ENCODE data around the gene EFCAB8.
"Not testable (repeated sequence)": the region's sequence is repeated elsewhere in the genome, so short reads cannot be mapped to it uniquely, and the experiment has no call there.

Gene EFCAB8

GRCh38 chr20:32970115-32970972 is 111.6 kb downstream of the EFCAB8 start:
- in situ Hi-C loops (cut with MboI; ENCODE audit: low sequenced_read_pairs), result no loop called here

GRCh38 chr20:32970973-32971300 is 112.2 kb downstream of the EFCAB8 start:
- in situ Hi-C loops (cut with MboI; ENCODE audit: low sequenced_read_pairs), result no loop called here

DNA sequence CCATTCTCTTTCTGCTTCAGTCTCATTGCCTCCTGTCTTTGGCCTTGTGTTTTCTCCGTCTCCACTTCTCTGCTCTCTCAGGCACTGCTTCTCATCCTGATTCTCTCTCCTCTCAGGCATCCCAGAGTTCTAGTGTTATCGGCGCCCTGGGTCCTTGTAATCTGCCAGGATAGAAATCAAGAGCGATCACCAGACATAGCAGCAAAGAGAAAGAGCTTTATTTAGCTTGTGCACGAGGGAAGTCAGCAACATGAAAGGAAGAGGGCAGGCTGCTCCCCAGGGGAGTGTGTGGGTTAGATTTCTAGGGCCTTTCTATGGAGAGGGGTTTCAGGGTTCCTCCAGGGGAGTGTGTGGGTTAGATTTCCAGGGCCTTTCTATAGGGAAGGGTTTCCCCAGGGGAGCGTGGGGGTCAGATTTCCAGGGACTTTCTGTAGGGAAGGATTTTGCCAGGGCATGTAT is 113.0 kb downstream of the EFCAB8 start:
- in situ Hi-C loops (cut with MboI; ENCODE audit: low sequenced_read_pairs), result no loop called here

DNA sequence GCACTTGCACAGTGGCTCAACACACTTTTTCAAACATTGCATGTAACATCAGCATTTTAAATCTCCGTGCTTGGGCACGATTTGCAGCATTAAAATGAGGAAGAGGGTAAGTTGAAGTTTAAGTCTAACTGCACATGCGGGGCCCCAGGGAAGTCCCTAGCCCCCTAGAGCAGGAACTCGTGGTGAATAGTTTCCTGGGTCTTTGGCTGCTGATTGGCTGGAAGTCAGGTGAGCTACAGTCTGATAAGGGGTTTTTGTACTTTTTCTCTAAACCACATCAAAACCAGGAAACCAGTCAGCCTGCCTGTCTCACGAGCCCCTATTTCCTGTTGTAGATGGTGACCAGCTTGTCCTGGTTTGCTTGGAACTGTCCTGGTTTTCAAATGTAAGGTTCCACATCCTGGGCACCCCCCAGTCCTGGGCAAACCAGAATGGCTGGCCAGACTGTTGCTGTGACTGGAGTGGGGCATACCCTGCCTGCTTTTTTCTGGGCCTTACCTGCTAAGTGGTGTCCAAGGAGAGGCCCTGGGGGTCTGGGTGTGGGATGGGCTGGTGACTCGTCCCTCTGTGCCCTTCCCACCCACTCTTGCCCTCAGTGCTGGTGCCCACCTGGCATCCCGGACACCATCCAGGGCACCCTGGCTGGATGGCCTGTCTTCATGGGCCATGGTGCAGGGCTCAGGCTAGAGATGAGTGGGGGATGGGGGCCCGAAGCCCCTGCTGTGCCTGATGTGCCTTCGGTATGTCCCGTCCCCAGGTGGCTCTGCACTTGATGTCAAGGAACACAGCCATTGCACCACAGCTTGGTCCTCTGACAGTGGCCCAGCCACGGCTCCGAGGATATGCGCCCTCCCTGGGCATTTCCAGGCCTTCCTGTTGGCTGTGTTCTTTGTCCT is 113.7 kb downstream of the EFCAB8 start:
- in situ Hi-C loops (cut with MboI; ENCODE audit: low sequenced_read_pairs), result no loop called here

DNA sequence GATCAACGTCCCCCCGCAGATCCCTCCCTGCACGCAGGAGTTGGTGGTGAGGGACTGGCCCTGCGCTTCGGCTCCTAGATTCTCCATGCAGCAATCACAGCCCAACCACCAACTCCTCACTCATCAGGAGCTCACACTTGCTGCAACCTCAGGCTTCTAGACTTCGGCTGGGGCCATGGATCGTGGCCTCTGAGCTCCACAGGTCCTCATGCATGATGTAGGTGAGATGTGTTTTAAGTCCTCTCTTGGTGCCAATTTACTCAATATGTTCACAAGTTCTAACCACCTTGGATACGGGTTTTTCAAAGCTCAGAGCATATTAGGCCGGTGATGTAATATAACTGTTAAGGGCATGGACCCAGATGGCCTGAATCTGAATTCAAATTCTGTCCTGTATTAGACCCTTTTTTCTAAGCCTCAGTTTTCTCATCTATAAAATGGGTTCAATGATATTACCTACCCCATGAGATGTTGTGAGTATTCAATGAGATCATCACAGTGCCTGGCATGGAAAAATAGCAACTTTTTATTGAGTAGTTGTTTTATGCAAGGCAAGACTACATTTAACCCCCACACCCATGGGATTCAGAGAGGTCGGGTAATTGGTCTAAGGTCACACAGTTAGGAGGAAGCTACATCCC is 114.5 kb downstream of the EFCAB8 start:
- in situ Hi-C loops (cut with MboI; ENCODE audit: low sequenced_read_pairs), result no loop called here

DNA sequence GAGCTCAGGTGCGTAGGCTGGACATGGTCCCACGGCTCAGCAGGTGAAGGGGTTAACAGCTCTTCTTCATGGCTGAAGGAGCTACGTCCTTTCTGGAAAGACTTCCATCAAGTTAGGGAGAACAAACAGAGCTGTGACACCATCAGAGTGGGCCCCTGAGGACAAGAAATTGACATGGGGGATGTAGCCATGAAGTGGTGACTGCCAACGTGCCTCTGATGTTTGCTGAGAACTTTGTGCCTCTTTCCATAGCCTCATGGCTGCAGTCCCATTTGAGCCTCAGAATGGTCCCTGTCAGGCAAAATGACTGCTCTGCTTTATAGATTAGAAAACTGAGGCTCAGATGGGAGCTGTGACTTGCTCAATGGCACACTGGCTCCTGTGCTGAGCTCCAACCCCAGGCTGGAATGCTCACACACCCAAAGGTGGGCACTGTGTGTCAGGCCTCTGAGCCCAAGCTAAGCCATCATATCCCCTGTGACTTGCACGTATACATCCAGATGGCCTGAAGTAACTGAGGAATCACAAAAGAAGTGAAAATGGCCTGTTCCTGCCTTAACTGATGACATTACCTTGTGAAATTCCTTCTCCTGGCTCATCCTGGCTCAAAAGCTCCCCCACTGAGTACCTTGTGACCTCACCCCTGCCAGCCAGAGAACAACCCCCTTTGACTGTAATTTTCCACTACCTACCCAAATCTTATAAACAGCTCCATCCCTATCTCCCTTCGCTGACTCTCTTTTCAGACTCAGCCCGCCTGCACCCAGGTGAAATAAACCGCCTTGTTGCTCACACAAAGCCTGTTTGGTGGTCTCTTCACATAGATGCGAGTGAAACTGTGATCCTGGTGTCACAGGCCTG is 115.7 kb downstream of the EFCAB8 start:
- in situ Hi-C loops (cut with MboI; ENCODE audit: low sequenced_read_pairs), result not testable (repeated sequence)

DNA sequence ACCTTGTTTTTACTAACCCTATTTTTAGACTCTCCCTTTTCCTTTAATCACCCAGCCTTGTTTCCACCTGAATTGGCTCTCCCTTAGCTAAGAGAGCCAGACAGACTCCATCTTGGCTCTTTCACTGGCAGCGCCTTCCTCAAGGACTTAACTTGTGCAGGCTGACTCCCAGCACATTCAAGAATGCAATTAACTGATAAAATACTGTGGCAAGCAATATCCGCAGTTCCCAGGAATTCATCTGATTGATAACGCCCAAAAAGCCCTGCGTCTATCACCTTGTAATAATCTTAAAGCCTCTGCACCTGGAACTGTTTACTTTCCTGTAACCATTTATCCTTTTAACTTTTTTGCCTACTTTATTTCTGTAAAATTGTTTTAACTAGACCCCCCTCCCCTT is 116.4 kb downstream of the EFCAB8 start:
- in situ Hi-C loops (cut with MboI; ENCODE audit: low sequenced_read_pairs), result not testable (repeated sequence)

DNA sequence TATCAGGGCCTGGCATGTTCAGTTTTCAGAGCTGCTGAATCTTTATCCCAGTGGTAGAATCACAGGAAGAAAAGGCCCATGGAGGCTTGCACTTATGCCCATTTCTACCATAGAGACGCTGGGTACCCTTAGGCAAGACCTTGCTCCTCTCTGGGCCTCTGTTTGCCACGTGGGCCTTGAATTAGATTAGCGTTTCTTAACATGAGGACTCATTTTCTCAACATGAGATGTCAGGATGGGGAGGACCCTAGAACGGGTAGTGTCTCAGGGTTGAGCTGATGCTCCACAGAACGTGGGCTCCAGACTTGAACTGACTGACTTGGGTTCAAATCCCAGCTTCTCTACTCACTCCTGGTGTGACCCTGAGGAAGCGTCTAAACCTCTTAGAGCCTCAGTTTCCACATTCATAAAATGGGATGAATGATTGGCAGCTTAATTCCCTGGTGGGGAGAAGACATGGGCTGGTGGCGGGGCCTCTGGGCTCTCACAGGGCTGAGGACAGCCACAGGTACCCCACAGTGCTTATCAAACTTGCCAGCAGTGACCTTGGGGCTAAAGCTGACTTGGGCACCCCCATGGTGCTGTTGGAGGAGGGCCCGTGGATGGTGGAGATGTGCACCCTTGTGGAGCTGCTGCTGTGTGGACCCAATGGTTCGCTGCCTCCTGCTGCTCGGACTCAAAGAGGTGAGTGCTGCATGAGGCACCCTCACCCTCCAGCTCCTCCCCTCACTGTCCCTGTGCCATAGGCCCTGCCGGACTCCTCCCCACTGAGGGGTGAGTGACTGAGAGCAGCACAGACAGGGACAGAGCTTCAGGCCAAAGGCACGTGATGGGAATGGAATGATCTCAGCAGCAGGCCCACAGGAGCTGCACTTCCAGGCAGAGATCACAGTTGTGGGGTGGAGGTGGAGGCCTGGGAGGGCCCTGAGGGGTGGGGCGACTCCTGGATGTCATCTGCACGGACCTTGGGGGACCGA is 117.3 kb downstream of the EFCAB8 start:
- in situ Hi-C loops (cut with MboI; ENCODE audit: low sequenced_read_pairs), result no loop called here

- in situ Hi-C loops (cut with MboI; ENCODE audit: low sequenced_read_pairs), result no loop called here
These were observed 118.0 kb downstream of the EFCAB8 start for GRCh38 chr20:32976746-32977145.

GRCh38 chr20:32977281-32978008 is 118.7 kb downstream of the EFCAB8 start:
- in situ Hi-C loops (cut with MboI; ENCODE audit: low sequenced_read_pairs), result no loop called here

DNA sequence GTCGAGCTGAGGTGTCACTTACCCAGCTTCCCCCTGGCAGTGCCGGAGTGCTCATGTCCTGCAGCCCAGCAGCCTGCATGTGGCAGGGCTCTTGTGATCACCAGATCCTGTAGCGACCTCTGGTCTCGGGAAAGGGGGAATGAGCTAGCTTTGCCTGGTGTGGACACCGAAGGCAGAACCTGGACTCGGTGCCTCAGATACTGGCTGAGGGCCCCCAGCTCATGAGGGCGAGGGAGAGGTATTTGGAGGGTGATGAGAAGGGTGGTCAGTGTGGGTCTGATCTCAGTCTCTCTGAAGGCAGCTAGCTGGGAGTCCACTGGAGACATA is 119.2 kb downstream of the EFCAB8 start:
- in situ Hi-C loops (cut with MboI; ENCODE audit: low sequenced_read_pairs), result no loop called here

DNA sequence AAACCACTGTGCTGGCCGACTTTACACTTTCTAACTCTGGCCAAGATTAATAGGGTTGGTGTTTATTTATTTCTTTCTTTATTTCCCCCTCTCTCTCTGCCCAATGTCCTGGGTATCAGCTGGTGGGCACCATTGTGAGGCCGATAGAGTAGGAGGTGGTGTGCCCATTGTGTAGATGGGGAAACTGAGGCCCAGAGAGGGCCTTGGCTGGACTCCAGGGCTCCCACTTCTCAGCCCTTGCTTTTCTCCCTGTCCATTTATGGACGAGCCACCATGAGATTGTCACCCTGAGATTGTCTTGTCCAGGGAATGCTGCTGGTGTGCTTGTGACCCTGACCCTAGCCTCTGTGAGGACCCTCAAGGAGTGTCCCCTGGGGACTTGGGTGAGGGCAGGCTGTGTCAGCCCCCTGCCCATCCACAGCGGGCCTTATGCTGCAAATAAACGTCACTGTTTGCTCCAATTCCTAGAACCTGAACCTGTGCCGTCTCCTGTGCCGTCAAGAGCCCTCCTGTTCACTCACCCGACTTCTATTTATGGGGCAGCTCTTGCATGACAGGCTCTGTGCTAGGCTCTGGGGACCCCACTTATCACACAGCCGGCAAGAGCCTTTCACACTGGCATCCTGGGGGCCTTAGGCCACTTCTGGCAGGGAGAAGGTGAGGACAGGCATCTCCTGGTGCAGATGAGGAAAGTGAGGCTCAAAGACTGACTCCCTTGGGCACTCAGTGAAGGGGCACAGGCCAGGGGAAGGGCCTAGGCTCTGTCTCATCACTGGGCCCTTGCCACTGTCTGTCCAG is 120.7 kb downstream of the EFCAB8 start:
- in situ Hi-C loops (cut with MboI; ENCODE audit: low sequenced_read_pairs), result no loop called here

- in situ Hi-C loops (cut with MboI; ENCODE audit: low sequenced_read_pairs), result no loop called here
These were observed 121.6 kb downstream of the EFCAB8 start for GRCh38 chr20:32980131-32980941.

DNA sequence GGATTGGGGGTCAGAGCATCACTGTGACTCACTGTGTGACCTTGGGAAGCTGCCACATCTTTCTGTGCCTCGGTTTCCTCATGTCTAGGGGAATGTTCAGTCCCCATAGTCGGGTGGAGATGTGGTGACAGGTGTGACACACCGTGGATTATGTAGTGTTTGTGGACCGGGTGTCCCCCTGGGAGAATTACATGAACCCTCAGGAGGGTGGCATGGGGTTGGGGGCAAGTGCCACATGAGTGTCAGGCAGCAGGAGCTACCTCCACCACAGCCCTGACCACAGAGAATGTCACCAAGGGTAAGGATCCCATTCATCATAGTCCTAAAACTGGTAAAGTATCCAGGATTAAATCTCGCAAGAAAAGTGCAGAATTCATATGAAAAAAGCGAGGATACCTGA is 122.3 kb downstream of the EFCAB8 start:
- in situ Hi-C loops (cut with MboI; ENCODE audit: low sequenced_read_pairs), result no loop called here

DNA sequence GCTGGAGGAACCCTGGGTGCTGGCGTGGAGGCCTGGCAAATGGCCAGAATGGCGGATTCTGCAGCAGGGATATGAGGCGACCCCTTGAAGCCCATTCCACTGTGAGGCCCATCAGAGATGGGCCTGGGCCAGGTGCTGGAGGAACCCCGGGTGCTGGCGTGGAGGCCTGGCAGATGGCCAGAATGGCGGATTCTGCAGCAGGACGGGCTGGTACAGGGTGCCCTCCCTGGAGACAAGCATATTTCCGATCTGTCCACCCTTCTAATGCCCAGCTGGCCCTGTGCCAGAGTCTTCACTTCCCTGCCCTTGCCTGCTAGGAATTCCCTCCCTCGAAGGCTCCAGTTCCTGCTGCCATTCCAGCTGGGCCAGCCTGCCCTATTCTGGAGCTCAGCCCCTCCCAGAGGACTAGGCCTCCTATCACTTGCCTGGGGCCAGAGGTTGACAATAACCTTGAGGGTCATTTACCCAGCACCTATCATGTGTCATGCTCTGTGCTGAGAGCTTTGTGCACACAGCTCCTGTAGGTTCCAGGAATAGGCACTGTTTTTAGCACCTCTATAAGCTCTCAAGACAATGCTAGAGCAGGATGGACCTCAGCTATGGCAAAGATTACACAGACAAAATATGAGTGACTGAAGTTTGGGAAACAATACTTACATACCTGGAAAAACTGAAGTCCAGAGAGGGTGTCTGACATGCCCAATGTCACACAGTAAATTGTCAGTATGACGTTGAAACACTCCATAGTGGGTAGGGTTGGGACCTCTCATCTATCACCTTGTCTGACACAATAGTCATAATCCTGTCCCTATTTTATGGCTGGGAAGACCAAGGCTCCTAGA is 124.1 kb downstream of the EFCAB8 start:
- in situ Hi-C loops (cut with MboI; ENCODE audit: low sequenced_read_pairs), result no loop called here

DNA sequence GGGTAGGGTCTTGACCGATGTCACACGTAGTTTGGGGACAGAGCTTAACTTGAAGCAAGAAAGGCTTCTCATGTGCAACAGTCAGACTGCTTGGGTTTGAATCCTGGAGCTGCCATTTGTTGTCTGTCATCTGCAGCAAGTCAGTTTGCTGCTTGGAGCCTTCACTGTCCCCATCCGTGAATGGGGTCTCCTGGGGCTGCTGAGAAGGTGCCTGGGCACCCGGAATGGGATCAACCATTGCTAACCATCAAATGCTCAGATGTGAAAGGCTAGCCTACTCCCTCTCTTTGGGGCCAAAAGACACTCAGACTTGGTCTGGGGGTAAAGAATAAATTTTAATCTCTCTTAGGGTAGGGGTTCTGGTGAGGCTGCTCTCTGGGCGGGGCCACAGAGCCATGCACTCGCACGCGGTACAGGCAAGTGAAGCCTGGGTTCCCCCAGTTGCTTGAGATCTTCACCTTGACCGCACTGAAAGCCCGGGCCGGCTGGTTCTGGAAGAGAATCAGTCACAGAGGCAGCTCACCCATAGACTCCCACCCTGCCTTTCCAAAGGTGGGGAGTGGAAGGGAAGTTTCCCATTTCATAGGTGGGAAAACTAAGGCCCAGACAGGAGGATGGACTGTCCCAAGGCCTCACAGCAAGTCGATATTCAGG is 124.9 kb downstream of the EFCAB8 start:
- in situ Hi-C loops (cut with MboI; ENCODE audit: low sequenced_read_pairs), result no loop called here

Data from HL-60/S4 (cell line).